A549 treated with AZD2906 at 1 μM for 4 hours (cell line): ENCODE data around the gene CCDC188. TPM values are rescaled to one million over a fixed set of nuclear protein-coding genes. Genes with fewer than 3 reads are reported as not detected.

Source experiments
- total RNA-seq: library from RNA; stranded (reverse); fragments of 200-300 nt; extraction: Qiagen RNA extraction; gene quantifications from 5 replicates; pipeline ENCODE4 v1.2.3, GENCODE V29; 2022

The CCDC188 gene
- not detected in 5 replicates for total RNA-seq

GRCh38 chr22:20150381-20151275 lies at the start of gene CCDC188:
TSS of gene CCDC188 (minus strand) at chr22:20151055. CDS start at chr22:20150986, 69 bp downstream.

DNA sequence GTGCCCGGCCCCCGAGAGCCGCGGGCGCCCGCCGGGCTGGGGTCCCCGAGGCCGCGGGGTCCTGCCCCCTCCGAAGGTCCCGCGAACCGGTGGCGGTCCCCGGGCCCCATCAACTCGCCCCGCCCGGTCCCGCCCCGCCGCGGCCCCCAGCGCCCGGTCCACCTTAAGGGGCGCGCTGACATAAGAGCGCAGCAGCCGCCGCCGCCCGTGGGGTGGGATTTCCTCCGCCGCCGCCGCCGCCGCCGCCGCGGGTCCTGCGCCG lies 19.3 kb downstream of the CCDC188 start, which contains the start of gene ZDHHC8:
ZDHHC8 (plus strand) TSS at position 208 of the 262 bp plus-strand sequence. CDS start 144 bp downstream, outside the sequence.

DNA sequence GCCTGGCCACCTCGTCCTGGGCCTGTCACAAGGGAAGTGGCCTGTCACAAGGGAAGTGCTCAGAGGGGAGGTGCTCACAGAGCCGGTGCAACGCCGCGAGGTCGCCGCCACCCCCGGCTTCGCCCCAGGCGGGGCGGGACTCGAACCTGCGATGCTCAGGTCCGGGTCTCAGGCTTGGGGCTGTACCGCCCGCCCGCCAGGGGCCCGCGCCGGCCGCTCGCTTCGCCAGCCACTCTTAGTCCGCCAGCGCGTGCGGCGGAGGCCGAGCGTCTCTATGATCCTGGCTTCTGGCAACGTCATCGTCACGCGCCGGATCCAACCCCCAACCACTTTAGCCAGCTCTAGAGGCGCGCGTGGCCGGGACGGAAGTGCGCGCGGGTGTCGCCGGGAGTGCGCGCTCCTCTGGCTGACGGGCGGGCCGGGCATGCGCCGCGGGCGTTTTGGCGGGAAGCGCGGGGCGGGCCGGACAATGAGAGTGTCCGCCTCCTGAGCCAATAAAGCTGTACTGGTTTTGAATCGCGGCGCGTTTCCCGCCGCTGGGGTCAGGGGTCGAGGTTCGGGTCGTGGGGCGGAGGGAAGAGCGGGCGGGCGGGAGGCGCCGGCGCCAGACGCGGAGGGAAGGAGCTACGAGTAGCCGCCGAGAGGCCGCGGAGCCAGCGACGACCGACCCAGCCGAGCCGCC lies 33.8 kb downstream of the CCDC188 start, which contains the start of gene TRMT2A:
TRMT2A (minus strand) TSS at position 276 of the 682 bp plus-strand sequence. CDS start 320 bp downstream, outside the sequence.

GRCh38 chr22:20115691-20116375 lies 35.0 kb downstream of the CCDC188 start, which contains the start of gene RANBP1:
TSS of gene RANBP1 (plus strand) at chr22:20116104. CDS start at chr22:20116185, 81 bp downstream.

Other genes with a start within 250 kb of the CCDC188 start
- gene COMT, start 209.3 kb downstream of the CCDC188 start, total RNA-seq, result 126 to 165 TPM (median 163 TPM) in 5 replicates
- 32.4 to 45.1 TPM (median 38.1 TPM) in 5 replicates for gene TXNRD2, start 209.2 kb downstream of the CCDC188 start, total RNA-seq
- 2.0 to 3.1 TPM (median 2.6 TPM) in 5 replicates for gene ARVCF, start 134.2 kb downstream of the CCDC188 start, total RNA-seq
- gene TANGO2, start 129.9 kb downstream of the CCDC188 start, total RNA-seq, result 12.5 to 13.6 TPM (median 12.9 TPM) in 5 replicates
- 17.8 to 22.1 TPM (median 19.6 TPM) in 5 replicates for gene DGCR8, start 70.8 kb downstream of the CCDC188 start, total RNA-seq
- gene RANBP1, start 35.0 kb downstream of the CCDC188 start, total RNA-seq, result 237 to 298 TPM (median 288 TPM) in 5 replicates
- gene TRMT2A, start 33.8 kb downstream of the CCDC188 start, total RNA-seq, result 18.6 to 29.0 TPM (median 23.4 TPM) in 5 replicates
- 22.4 to 43.4 TPM (median 34.8 TPM) in 5 replicates for gene ZDHHC8, start 19.3 kb downstream of the CCDC188 start, total RNA-seq
- 7.7 to 16.3 TPM (median 13.8 TPM) in 5 replicates for gene RTN4R, start 117.3 kb upstream of the CCDC188 start, total RNA-seq
- 30.1 to 47.2 TPM (median 45.0 TPM) in 5 replicates for gene DGCR6L, start 169.0 kb upstream of the CCDC188 start, total RNA-seq
- 6.7 to 8.0 TPM (median 7.0 TPM) in 5 replicates for gene ZNF74, start 243.1 kb upstream of the CCDC188 start, total RNA-seq